ELF-1 (cell line): ENCODE results near the gene TTC34.
"Not testable (repeated sequence)": the region's sequence is repeated elsewhere in the genome, so short reads cannot be mapped to it uniquely, and the experiment has no call there.

Experiments used
- DNase-seq: peaks from one replicate; pipeline ENCODE4 v3.0.0-alpha.2; 2016; ENCODE audit warnings: low read depth, low spot score

TTC34 gene

DNA sequence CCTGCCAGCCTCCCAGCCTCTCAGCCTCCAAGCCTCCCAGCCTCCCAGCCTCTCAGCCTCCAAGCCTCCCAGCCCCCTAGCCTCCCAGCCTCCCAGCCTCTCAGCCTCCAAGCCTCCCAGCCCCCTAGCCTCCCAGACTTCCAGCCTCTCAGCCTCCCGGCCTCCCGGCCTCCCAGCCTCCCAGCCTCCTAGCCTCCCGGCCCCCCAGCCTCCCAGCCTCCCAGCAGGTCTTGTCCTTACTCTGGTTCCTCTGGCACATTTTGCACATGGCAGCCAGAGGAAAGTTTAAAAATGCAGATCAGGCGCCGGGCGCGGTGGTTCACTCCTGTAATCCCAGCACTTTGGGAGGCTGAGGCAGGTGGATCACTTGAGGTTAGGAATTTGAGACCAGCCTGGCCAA, 2.5 kb downstream of the TTC34 start:
- not testable (repeated sequence) for DNase-seq

DNA sequence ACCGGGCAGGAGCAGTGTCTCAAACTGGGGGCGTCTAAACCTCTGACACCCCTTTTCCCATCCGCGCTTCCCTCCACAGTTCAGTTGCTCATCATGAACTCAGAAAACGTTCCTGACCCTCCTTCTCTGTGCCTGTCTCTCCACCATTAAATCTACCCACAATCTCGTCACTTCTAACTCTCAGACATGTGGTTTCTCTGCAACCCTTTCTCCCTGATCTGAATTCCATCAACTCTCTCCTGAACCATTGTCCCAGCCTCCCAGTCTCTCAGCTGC, 3.8 kb downstream of the TTC34 start:
- DNase-seq, result no peak

DNA sequence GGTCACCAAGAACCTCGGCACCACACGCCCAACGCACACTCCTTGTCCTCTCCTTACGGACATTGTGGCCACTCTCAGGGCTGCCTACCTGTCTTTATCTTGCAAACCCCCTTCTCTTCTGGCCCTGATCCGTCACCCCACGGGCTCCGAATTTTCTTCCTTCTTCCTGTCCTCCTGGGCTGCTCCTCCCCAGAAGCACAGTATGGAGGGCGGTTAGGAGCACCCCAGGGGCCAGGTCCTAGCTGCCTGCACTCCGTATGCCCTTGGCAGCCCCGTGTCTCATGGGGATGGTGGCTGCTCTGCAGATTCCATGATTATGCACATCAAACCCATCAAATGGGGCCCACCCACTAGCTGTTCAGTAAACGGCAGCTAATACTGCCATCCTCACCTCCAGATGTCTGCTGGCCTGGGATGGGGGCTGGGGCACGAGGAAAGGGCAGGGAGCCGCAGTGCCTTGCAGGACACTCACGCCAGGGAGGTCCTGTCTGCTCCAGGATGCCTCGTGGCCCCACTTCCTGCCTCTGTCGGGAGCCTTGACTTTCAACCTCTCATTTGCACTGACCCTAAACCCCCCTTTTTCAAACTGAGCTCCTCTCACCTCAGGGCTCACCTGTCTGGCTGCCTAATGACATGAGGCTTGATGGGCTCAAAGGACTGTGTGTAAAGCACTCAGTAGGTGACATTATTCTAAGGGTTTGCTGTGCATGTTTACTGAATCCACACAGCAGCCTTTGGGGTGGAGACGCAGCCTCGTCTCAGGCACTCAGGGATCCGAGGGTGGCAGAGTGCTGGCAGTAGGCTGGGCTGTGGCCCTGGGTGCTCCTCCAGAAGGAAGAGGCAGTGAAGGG, 4.4 kb downstream of the TTC34 start:
- no peak for DNase-seq

DNA sequence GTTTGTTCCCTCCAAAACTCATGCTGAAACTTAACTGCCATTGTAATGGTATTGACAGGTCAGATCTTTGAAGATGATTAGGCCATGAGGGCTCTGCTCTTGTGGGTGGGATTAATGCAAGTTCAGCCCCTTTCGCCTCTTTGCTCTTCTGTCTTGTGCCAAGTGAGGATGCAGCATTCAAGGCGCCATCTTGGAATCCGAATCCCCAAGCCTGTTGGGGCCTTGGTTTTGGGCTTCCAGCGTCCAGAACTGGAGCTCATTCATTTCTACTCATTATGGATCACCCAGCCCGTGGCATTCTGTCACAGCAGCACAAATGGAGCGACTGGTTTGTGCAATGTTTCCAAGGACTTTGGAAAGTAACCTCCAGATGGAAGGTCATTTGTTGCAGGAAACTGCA, 5.6 kb downstream of the TTC34 start:
- no peak for DNase-seq

GRCh38 chr1:2791027-2791760, 10.3 kb downstream of the TTC34 start:
- no peak for DNase-seq

- no peak for DNase-seq
These were observed 11.4 kb downstream of the TTC34 start for GRCh38 chr1:2789986-2790581.

- DNase-seq, result peak; percentile 79
These were observed 12.1 kb downstream of the TTC34 start for GRCh38 chr1:2789164-2789985.

DNA sequence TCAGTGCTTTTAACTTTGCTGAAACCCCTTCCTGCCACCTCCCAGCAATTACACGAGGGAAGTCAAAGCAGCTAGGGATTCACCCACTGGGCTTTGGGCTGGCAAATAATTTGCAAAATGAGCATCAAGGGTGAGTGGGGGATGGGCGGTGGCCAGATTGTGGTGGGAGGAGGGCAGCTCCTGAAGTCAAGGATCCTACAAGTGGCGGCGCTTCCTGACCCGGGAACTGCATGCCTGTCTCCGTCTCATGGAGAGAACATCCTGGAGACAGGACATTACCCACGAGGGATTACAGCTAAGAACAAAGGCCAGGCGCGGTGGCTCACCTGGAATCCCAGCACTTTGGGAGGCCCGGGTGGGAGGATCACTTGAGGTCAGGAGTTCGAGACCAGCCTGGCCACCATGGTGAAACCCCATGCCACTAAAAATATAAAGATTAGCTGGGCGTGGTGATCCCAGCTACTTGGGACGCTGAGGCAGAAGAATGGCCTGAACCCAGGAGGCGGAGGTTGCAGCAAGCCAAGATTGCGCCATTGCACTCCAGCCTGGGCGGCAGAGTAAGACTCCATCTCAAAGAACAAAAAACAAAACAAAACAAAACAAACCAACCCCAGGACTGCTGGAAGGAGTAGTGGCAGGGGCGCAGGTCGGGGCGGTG, 12.9 kb downstream of the TTC34 start:
- DNase-seq, result peak; percentile 22

DNA sequence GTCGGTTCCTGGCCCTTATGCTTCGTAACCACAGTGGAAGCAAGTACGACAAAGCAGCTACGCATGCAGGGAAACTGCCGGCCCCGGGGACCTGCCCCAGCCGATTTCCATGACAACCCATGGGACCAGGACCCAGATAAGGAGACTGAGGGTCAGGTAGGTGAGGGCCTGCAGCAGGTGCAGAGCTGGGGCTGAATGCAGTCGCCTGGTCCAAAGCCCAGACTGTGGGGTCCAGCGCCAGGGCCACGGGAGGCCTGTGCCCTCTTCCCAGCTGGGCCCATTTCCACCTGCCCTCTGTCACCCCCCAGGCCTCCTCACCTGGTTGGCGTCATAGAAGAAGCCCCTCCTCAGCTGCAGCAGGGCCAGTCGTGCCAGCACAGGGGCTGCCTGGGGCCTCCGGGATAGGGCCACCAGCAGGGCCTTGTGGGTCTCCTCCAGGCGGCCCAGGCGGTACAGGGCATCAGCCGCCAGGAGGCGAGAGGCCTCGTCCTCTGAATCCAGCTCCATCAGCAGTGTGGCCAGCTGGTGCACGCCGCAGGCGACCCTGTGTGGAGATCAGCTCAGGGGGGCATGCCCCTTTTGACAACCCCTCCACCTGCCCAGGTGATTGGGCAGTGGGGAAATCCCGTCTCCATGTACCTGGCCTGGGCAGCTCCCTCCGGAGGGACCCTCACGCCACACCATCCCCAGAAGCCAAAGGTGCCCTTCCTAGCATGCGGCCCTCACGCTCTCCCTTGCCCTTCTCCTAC, 14.2 kb downstream of the TTC34 start:
- DNase-seq, result no peak

DNA sequence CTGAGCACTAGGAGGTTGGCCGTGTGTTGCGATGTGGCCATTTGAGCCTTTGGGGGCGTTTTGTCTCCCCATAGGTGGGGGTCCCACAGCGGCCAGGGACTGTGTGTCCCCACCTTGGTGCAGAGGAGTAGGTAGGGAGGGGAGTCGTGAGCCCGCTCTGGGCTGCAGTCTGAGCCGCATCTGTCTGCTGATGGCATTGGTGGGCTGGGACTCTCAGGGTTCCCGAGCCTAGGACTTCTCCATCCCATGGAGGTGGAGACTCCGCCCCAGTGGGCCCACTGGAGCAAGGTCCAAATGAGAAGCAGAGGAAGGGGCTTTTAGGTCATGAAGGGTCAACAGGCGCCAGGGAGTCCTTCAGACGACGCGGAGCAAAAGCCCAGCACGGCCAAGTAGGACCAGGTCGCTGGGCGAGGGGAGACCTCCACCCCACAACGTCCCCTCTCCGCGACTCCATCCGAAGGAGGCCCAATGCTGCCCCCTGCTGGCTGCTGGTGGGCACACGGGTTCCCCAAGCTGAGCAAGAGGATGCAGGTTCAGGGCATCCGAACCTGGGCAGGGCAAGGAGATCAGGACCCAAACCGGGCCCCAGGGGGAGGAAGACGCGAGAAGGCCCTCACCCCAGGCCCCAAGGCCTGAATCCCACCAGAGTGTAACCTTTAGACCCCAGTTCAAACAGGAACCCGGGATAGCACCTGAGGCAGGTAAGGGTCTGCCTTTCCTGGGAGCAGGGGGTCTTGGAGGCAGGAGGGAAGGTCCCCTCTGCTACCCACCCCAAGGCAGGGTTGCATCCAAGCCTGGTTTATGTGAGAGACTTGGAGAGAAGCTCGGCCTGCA, 14.9 kb downstream of the TTC34 start:
- DNase-seq, result peak; percentile 70

DNA sequence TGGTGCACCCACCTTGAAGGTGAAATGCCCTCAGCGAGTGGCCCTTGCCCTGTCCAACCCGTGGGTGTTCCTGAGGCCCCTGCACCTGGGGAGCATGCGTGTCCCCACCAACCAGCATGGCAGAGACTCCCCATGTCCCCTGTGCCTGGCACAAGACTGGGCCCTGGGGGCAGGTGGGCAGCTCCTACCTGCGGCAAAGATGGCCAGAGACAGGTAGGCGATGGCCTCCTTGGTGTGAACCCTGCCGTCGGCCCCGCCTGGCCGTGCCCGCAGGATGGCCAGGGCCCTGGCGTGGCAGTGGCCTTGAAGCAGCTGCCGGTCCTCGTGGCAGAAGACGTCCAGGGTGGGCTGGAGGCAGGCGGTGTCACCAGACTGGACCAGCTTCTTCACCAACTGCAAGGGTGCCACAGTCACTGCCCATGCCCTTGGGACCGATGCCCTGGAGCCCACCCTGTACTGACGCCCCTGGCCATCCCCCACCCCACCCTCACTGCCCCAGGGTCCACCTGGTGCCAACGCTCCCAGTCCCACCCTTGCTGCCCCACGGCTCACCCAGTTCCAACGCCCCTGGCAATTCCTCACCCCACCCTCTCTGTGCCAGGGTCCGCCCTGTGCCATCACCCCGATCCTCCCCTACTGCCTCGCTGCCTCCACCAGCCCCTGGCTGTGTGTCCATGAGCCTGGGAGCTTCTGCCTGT, 15.7 kb downstream of the TTC34 start:
- DNase-seq, result no peak

- DNase-seq, result no peak
These were observed 16.5 kb downstream of the TTC34 start for GRCh38 chr1:2784854-2785630.

DNA sequence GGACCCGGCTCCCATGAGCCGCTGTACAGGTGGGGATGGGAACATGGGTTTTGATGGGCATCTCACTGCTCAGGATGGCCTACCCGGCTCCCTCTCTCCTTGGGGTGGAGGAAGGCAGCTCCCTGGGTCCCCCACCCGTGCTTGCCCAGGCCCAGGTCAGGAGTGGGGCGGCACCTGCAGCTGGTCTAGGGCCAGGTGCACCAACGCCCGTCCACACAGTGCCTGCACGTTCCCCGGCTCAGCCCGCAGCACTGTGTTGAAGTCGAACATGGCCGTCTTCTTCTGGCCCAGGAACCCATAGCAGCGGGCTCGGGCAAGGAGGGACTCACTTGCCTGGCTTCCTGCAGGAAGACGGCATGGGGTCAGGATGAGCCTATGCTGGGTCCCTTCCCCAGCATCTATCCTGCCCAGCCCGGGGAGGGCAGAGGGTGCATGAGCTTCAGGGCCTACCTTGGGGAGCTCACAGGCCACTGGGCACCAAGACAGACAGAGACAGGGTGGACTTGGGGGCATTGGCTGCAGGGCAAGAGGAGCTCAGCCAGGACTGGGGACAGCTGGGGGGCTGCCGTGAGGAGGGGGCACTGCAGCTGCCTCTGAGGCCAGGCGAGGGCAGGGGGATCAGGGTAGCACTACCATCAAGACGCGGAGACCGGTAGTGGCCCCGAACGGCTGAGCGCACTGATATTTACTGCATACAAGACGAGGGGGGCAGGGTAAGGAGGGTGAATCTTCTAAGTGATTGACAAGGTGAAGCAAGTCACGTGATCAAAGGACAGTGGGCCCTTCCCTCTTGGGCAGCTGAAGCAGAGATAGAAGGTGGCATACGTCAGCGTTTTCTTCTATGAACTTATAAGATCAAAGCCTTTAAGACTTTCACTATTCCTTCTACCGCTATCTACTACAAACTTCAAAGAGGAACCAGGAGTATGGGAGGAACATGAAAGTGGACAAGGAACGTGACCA, 17.8 kb downstream of the TTC34 start:
- no peak for DNase-seq

DNA sequence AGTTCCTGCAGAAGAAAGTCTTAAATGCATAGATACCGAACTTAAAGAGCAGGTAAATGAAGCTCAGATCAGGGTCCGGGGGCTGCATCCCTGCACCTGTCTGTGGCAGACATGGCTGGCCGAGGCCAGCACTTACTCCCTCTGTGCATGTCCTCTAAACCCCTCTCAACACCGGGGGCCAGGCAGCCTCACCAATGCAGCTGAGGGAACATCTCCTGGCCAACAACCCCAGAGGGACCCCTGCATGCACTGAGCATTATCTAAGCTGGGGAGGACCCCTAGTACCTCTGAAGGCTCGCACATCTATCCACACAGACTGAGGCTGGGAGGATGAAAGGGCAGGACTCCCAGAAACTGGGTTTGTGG, 18.4 kb downstream of the TTC34 start:
- DNase-seq, result no peak

DNA sequence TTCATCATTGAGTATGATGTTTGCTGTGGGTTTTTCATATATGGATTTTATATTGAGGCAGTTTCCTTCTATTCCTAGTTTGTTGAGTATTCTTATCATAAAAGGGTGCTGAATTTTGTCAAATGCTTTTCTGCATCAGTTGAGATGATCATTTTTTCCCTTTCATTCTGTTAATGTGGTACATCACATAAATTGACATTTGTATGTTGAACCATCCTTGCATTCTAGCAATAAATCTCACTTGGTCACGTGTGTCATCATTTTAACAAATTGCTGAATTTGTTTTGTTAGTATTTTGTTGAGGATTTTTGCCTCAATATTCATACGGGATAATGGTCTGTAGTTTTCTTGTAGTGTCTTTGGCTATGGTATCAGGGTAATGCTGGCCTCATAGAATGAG, 19.9 kb downstream of the TTC34 start:
- DNase-seq, result no peak

DNA sequence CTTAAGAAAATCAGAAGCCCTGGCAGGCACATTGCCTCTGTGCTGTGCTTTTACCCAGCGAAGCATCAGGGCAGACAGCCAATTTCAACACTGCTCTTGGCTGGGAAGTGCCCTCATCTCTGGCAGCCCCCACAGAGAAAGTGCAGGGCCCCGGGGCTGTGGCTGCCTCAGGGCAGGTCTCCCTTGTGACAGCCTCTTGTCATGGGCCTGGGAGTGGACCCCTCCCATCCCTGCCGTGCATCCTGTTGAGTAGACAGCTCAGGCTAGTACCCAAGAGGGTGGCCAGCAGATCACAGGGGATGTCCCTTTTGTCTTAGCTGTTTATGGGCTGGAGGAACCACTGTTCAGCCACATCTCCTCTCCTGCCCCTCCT, 23.3 kb downstream of the TTC34 start:
- DNase-seq, result no peak

DNA sequence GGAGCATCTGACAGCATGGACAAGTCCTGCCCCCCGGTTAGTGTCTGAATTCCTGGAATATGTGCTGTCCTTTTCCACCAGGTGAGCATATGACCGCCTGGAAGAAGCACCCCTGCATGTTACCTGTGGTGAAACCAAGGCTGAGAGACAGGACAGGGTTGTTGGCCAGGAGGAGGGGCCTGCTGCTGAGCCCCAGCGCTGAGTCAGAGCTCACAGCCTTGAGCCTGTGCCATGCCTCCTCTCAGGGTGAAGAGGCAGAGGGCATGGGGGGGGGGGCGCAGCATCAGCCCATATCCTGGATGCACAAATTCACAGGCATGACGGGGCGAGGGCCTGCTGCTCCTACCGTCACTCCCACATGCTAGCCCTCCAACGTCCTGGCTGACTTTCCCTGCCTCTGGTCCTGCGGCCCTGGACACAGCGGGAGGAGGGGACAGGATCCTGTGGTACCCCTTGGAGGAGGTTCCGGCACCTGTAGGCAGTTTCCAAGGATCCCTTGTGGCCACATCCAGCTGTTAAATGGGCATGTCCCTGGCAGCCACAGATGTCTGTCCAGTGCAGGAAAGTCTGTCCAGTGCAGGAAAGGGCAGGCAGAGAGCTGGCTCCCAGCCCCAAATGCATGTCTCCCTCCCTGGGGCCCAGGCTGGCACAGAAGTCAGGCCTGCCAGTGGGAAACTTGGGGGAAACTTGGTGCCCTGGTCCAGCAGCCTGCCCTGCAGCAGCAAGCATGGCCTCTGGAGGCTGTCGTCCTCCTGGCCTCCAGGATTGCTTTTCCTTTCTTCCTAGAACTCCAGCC, 23.9 kb downstream of the TTC34 start:
- DNase-seq, result no peak
